ENCODE measurements around the gene WDR20.

Gene WDR20

DNA sequence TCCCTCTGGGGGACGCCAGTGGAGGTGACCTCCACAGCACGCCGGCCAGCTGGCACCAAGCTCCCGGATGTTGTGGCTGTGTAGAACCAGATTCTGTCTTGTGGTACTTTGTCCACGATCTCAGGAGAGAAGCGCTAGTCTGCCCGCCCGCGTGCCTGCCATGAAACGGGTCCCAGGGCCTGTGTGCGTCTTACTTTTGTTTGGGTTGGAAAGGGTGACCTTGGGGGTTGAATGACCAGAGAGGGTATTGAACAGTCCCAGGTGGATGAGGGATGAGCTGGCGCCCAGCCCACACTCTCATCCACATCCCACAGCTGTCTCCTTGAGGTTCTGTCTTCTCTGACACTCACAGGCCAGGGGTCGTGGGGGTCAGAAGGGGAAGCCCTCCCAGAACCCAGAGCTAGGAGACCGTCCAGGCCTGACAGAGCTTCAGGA is 78.3 kb downstream of the WDR20 start:
- DNase-seq (ENCODE audit: low read depth in 2 of 2): no peak

DNA sequence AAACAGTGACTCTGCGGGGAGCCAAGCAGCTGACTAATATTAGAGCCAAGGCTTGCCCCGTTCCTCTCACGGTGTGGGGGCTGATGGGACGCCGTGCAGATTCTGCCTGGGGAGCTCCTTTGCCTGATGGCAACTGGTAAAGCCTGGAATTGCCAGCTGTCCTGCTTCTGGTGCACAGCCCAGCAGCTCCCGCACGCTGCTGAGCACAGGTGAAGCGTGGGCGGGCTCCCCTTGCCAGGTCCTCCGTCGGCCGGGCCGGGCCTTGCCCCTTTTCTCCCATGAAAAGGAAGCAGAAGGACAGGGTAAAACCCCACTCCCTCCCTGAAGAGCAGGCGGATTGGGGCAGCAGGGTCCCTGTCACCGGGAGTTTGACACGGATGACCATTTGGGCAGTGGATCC is 79.0 kb downstream of the WDR20 start:
- no peak for DNase-seq (ENCODE audit: low read depth in 2 of 2)

DNA sequence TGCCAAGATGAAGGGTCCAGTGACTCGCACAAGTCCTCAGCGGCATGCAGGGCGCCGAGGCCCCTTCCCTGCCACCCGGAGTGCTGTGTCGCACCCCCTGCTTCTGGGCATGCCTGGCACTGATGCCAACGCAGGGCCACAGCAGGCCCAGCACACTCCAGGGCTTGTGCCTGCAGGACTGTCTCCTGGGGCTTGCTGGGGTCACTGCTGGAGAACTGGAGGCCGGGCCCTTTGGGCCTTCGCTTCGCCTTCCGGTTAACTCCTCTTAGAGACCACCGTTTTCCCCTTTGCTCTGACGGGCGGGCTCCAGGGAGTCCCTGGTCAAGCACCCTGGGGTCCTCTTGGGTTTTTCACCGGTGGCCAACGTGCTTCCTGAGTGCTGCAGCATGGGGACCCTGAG is 79.6 kb downstream of the WDR20 start:
- DNase-seq (ENCODE audit: low read depth in 2 of 2): no peak

DNA sequence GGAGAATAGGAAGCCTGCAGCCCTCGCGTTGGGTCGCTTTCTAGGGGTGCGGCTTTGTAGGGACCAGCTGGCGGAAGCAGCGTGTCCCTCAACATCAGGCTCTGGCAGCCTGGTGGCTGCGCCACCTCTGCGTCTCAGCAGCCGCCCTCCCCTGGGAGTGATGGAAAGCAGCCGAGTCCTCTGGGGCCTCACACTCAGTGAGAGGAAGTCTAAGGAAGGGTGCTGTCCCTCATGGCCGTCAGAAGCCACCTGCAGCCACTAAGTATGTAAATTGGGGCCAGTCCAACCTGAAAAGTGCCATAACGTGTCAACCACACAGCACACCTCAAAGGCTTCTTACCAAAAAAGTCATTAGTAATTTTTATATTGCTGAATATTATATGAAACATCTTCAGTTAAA is 80.3 kb downstream of the WDR20 start:
- no peak for DNase-seq (ENCODE audit: low read depth in 2 of 2)

DNA sequence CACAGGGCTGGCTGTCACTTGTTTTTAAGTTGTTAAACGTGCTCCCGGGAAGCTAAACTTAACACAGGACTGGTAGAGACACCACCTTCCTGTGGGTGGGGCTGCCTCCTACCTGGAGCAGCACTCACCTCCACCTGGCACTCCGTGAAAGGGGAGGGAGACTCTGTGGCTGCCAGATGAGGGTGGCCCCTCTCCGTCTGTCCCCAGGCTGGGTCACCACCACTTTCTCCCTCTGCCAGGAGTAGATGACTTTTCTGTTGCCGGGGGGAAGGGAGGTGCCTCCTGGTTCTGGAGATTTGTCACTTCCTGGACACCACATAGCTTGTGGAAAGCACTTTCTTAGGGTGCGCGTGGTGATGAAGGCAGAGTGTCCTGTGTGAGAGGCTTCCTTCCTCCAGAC is 81.3 kb downstream of the WDR20 start:
- no peak for DNase-seq (ENCODE audit: low read depth in 2 of 2)

DNA sequence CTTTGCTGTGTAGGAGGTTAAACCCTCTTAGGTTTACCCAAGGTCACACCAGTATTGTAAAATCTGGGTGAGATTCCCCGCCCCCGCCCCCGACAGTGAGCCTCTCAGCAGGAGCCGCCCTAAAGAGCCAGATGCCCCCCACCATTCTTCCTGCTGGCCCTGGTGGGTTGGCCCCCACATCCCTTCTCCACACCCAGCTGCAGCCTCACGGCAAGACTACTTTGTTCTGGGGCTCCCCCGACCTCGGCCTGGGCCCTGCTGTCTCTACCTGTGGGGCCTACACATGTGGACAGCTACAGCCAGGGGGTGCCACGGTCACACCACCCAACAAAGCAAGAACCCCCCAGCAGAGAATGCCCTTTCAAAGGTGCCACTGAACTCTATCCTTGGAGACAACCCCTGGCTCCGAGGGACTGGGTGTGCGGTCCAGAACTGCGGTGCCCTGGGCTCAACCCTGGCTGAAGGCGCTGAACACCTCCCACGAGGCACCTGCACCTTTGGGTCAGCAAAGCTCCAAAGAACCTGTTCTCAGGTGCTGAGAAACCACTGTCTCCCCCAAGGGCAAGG is 82.4 kb downstream of the WDR20 start:
- no peak for DNase-seq (ENCODE audit: low read depth in 2 of 2)

DNA sequence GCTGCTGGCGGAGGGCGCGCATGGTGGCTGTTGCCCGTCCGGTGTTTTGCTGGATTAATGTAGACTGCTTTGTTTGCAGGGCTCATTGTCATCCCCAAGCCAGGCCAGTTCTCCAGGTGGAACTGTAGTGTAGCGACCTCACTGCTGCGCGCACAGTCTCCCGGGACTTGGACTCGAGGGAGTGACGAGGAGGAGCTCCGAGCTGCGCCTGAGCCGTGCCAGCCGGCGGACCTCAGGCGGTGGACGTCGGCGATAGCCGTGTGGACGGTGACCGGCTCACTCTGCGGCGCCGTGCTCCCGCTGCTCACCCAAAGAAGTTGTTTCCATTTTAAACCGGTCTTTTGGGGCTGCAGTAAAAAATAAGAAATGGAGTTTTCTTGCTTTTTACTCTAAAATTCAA is 83.1 kb downstream of the WDR20 start:
- no peak for DNase-seq (ENCODE audit: low read depth in 2 of 2)

DNA sequence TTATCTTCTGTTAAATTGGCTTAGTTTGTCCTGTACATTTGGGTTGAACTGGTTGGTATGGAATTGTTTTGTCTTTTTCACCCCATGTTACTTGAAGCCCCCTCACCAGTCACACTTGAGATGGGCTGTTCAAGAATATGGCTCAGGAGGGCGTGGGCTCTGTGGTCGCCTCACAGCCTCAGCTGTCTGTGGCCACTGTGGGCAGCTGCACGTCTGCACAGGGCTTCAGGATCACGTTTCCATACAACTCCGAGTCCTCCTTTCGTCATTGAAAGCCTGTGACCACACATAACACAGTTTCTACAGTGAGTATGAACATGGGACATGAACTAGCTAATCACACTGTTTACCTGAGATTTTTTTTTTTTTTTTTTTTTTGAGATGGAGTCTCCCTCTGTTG is 84.0 kb downstream of the WDR20 start:
- no peak for DNase-seq (ENCODE audit: low read depth in 2 of 2)

DNA sequence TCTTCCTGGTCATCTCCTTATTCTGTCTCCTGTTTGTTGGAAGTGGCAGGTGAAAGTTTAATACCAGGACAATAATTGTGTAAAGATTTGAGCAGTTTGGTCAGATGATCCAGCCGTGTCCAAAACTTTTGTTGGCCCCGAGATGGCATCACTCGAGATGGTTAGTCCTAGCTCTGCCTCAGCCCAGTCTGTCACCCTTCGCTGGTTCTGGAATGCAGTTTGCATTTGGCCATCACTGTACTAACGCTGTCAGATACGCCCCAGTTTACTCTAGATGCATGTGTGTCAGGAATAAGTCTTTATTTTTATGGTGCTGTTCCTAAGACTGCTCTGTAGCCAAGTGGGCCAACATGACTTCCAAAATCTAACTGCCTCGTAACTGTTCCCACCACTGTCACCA is 85.7 kb downstream of the WDR20 start:
- no peak for DNase-seq (ENCODE audit: low read depth in 2 of 2)

DNA sequence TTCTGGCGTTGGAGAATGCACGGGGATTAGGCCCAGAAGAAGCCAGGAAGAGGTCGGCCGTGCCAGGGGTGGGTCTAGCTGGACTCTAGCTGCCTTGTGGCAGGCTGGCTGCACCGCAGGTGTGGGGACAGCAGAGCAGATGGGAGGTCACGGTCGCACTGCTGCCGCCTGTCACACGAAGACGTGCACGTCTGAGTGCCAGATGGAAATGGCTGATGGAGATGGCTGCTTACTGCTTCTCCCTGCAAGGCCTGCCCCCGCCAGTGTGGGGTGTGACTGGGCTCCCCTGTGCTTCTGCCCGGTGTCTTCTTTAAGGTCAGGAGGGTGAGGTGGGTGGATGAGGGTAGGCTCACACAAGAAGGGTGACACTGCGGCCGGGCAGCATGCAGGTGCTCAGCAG is 86.2 kb downstream of the WDR20 start:
- no peak for DNase-seq (ENCODE audit: low read depth in 2 of 2)

DNA sequence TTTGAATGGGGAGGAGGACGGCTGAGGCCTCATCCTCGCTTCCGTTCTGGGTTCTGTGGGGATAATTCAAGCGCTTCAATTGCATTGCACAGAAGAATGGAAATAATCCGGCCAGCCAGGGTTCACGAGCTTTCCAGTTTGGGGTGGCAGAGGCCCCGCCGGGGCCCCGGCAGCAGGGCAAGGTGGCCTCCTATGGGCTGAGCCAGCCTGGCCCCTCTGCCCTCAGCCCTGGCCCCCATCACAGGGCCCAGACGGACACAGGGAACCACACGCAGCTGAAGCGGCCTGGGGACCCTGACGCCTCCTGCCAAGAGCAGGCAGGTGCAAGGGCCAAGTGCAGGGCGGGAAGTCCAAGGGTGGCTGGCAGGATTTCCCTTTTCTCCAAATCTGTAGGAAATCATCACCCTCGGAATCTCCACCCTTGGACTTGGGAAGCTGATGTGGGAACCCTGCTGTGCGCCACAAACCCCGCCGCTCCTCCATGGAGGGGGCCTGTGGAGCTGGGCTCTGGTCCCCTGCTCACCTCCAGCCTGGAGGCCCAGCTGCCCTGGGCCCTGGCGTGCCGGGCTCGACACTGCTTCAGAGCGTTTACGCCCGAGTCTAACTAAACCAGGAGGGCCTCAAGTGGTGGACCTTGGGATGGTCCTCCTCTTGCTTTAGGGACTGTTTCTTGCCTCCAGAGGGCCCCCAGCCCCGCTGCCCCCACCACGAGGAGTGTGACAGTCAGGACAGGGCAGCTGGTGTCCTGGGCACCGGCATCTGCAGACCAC is 86.8 kb downstream of the WDR20 start:
- DNase-seq (ENCODE audit: low read depth in 2 of 2): no peak

DNA sequence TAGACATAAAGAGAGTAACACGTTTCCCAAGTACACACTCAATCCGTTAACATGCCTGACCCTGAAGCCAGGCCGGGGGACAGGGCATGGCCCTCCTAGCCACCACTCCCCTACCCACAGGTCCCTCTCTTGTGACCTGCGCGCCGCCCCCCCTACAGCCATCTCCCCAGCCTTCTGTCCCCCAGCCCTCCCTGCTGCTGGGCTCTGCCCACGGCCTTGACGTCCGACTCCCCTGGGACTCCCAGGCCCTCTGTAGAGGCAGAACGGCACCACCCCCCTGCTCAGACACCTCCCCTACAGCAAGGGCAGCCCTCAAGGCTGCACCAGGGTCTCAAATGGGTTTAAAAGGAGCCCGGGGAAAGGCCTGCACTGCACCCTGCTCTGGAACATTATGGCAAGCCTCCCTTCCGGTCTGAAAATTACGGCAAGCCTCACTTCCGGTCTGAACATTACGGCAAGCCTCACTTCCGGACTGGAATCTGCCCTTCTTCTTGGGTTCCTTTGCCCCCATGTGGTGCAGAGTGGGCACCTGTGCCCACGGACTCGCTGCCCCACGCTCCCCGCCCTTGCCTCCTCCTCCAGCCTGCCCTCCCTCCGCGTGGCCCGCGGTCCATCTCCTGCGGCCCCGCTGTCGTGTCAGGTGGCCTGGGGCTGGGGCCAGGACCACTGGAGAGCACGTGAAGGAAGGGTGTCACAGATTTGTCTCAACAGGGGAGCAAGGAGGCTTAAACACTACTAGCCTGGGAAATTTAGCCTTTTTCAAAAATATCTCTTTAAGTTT is 87.7 kb downstream of the WDR20 start:
- DNase-seq (ENCODE audit: low read depth in 2 of 2): no peak

DNA sequence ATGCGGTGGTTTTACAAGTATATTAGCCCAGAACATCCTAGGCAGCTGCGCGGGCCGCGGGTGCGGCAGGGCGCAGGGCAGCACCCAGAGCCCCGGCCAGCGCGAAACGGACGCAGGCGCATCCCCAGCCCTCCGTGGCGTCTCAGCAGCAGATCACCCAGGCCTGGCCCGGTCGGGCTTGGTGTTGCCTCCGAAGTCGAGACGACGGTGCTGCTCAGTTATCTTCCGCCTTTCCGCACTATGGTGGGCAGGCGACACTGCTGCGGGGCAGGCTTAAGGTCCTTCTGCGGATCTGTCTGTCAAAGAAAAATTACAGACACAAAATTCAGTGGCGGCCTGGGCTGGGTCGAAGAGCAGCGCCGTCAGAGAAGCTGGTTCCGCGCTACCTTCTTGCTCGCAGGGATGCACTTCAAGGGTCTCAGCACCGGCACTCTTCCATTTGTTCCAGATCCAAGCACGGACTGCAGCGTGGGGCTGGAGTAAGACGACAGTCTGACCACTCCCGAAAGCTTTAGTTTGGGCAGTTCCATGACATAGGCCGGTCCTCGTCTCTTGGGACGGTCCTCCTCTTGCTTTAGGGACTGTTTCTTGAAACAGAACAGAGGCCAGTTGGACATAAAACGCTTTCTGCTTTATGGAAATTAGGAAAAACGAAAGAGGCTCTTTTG is 89.5 kb downstream of the WDR20 start:
- no peak for DNase-seq (ENCODE audit: low read depth in 2 of 2)

DNA sequence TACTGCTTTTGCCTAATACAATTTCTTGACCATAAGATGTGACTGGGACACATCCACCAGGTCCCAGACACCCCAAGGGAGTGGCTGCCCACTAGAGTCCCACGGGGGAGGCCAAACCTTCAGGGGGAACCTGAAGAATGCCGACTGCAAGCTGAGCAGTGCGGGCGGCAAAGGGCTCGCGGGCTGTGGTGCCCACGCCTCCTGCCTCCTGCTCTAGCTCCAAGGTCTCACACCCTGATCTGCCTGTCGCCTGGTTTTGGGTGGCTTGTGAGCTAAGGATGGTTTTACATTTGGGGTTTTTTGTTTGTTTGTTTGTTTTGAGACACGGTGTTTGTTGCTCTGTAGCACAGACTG is 90.0 kb downstream of the WDR20 start:
- no peak for DNase-seq (ENCODE audit: low read depth in 2 of 2)

DNA sequence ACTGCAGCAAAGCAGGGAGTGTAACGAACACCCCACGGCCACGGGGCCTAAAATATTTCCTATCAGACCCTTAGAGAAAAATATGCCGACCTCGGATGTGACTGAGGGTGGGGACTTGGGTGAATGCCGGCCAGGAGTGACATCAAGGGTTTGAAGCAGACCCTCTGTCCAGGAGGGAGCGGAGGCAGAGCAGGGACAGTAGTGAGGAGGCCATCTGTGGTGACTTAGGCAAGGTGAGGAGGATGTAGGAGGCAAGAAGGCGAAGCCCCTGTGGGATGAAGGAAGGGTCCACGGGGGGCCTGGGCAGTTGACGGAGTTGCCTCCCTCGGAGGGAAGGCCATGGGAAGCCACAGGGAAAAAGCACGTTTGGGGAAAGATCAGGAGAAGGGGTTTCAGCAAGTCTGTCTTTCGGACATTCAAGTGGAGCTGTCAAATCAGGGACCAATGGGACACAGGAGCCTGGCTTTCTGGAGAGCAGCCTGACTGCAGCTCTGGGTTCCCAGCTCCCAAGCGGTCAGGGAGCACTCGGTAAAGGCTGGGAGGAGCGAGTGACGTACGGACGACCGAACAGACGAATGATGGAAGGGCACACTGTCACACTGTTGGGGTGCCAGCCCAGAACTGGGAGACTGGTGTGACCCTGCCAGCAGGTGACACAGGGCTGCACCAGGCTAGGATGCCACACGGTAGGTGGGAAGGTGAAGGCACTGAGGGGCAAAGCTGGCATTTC is 90.9 kb downstream of the WDR20 start:
- DNase-seq (ENCODE audit: low read depth in 2 of 2): no peak

DNA sequence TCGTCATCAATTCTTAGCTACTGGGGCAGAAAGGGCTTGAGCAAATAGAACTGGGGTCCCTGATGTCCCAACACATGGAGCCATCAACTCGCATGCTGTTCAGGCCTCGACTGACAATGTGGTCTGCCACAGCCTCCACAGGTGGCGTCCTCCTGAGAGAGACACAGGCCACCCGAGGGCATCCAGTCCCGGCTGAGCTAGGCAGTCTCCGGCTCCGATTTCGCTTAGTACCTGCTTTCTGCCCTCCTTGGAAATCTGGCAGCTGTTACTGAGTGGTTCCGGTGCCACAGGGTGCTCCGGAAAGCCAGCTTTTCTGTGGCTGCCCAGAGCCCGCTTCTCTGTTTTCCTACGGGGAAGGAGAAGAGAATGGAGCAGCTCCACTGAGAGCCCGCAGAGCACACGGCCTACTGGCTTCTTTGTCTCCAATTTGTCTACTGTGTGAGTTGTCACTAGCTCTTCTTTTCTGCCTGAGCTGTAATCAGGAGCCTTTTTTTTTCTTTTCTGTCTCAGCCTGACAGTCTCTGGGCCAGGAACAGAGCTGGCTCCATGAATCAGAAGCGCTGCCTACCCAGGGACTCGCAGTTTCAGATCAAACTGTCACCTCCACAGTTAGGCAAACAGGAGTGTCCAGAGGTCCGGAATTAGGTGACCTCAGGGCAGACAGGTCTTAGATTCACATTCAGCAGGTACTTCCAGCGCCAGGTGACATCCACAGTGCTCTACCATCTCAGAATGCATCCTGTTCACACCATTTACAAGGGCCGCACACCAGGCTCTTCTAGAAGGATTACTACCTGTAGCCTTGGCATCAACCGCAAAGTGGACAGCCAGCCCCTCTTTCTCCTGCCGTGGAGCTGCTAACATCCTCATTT is 92.0 kb downstream of the WDR20 start:
- DNase-seq (ENCODE audit: low read depth in 2 of 2): no peak

DNA sequence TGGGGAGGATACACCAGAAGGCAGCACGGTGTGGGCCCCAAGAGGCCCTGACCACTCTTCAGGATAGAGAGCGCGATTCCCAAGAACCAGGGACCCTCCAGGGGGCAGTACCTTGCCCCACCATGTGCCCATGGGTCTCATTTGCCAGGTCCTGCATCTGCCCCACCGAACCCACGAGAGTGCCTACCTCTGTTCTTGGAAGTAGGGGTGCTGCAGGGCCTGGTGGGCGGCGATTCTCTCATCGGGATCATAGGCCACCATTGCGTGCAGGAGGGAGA is 92.6 kb downstream of the WDR20 start:
- DNase-seq (ENCODE audit: low read depth in 2 of 2): no peak

DNA sequence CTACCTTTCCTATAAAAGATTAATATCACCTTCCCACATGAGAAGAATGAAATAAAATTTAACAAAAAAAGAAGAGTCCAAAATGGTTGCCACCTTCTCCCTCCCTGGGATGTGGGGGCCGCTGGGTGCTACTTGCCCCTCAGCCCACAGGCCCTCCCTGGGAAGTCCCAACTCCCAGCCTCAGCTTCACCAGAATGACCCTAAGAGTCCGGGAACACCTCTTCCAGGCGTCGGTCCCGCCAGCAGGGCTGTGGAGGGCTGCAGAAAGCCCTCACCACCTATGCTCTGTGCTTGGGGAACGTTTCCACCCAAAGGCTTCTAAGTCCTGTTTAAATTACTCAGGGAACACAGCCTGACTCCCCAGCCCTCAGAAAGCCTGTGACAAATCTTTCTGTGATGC is 93.4 kb downstream of the WDR20 start:
- no peak for DNase-seq (ENCODE audit: low read depth in 2 of 2)

DNA sequence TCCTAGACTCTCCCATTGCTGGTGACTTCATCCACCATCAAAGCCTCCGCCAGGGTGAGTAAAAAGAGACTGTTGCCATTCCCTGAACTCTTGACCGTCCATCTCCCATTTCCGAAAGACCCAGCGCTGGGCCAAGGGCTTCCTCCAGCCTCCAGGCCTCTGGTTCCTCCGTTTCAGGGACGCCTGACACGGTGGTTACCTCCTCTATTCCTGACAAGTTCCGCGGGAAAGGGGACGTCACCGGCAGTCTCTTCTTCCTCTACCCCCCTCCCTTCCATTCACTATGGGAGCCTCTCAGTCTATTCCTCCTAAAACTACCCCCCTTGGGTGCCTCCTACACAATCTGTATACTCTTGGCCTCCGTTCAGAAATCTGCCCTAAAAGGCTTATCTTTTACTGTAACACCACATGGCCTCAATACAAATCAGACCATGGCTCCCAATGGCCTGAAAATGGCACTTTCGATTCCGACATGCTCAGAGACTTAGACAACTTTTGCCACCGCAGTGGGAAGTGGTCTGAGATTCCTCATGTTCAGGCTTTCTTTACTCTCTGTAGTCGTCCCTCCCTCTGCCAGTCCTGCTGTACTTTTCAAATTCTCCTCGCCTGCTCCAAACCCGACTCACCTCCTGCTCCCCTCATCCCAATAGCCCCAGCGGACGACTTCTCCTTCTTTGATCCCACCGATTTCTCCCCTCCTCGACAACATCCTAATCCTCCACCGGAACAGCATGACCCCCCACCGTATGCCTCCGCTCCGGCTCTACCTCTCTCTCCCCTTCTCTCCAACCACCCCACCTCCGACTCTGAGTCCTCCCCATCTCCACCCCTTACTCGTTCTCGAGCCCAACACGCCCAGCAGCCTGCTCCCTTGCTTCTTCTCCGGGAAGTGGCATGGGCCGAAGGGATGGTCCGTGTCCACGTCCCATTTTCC is 94.9 kb downstream of the WDR20 start:
- DNase-seq (ENCODE audit: low read depth in 2 of 2): no peak

DNA sequence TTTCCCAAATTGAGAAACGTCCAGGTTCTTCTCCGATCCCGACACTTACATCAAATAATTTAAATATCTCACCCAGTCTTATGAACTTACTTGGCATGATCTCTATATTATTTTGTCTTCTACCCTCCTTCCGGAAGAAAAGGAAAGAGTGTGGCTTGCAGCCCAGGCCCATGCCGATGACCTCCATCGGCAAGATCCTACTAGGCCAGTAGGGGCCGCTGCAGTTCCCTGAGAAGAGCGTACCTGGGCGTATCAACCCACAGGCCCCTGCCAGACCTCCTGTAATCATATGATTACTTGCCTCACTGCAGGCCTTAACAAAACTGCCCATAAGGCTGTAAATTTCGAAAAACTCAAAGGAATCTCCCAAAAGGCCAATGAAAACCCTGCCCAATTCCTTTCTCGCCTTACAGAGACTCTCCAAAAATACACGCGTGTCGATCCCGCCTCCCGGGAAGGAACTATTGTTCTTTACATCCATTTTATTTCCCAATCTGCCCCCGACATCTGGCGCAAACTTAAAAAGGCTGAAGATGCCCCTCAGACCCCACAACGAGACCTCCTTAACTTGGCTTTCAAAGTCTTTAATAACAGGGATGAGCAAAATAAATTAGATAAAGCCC is 95.7 kb downstream of the WDR20 start:
- peak; percentile 47 to 77 for DNase-seq (ENCODE audit: low read depth in 2 of 2)

Measured in stimulated activated CD4-positive, alpha-beta T cell treated with anti-CD3 and anti-CD28 coated beads, Interleukin-12 subunit alpha, Interleukin-12 subunit beta, amount 100 ng/mL, for 24 hours (primary cell).